Spinal cord (tissue), 10 donors: ENCODE results near the gene UBE2D1. TPM values are rescaled to one million over a fixed set of nuclear protein-coding genes. Genes with fewer than 3 reads are reported as not detected.
"Not testable (repeated sequence)": the region's sequence is repeated elsewhere in the genome, so short reads cannot be mapped to it uniquely, and the experiment has no call there.

Experiments
- DNase-seq, 6 donors: peaks; one replicate each; pipeline versions ENCODE4 v3.0.0 to v3.0.0-alpha.2; 2013 to 2015; ENCODE audit warnings: low spot score in 6 of 6, low read depth in 4 of 6
- H3K27ac ChIP-seq: one replicate; pipeline ENCODE4 v1.5.1; 2013; ENCODE audit warnings: low read depth, low read length, control low read depth
- H3K27me3 ChIP-seq: one replicate; pipeline ENCODE4 v1.6.1; 2013; ENCODE audit warnings: low read length; ENCODE audit not compliant: control insufficient read depth, insufficient read depth
- H3K36me3 ChIP-seq: one replicate; pipeline ENCODE4 v1.6.1; 2013; ENCODE audit warnings: low read length; ENCODE audit not compliant: control insufficient read depth, insufficient read depth
- H3K4me1 ChIP-seq: one replicate; pipeline ENCODE4 v1.6.1; 2013; ENCODE audit warnings: low read length; ENCODE audit not compliant: control insufficient read depth, insufficient read depth
- H3K4me3 ChIP-seq: one replicate; pipeline ENCODE4 v1.5.1; 2013; ENCODE audit warnings: low read depth, low read length, control low read depth
- H3K9me3 ChIP-seq: one replicate; pipeline ENCODE4 v1.6.1; 2013; ENCODE audit warnings: low read length; ENCODE audit not compliant: control insufficient read depth, insufficient read depth
- WGBS: methylation state at CpG from one replicate; pipeline ENCODE4 v1.1.5; 2013; ENCODE audit warnings: missing lambda C conversion rate; ENCODE audit not compliant: insufficient coverage; 5-methylcytosine and 5-hydroxymethylcytosine counted together
- polyA plus RNA-seq, 2 donors: library from polyadenylated mRNA; unstranded; fragments of 120-200 nt; gene quantifications; one replicate each; pipeline ENCODE4 v1.2.1, GENCODE V29; 2013; ENCODE audit not compliant: insufficient read length in 2 of 2
- total RNA-seq, 2 donors: library from RNA; depleted of rRNA in 1 of 2; stranded (reverse); fragments of 120-200 nt in 1 of 2; fragments of >200 nt in 1 of 2; gene quantifications; one replicate each; pipeline versions ENCODE4 v1.2.3 to v1.2.4, GENCODE V29; 2013 to 2014
- donor health status: healthy.

The UBE2D1 gene
- total and polyA plus RNA-seq, 4 donors: 12.0 to 43.8 (median 34.0) TPM

GRCh38 chr10:58414270-58415041, 79.7 kb downstream of the UBE2D1 start:
- H3K4me1 ChIP-seq: no peaks in the 10 kb centered on the region
- WGBS: 0% methylated on average over 1 of the region's 5 CpGs
- peak; percentile 30 to 88 (median 48) for DNase-seq
- no peak overlapping the region for H3K4me3 ChIP-seq
- no peak overlapping the region for H3K27ac ChIP-seq
- no peaks in the 10 kb centered on the region for H3K36me3 ChIP-seq
- H3K9me3 ChIP-seq: no peaks in the 10 kb centered on the region
- H3K27me3 ChIP-seq: no peaks in the 10 kb centered on the region

DNA sequence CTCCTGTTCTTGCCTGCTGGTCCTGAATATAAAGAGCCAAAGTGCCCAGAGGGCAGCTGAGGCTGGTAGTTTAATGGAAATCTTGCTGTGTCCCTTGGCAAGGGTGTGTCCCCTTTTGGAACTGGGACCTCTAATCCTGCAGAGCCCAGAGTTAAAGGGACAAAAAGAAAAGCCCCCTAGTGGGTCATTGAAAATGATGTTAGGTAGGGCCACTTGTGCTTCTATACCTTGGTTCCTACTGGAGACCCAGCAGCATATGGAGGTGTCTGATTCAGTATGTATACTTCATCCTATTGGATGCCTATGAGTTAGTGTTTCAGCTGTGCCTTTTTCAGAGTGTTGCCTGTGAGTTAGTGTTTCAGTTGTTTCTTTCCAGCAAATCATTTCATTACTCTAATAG, 81.0 kb downstream of the UBE2D1 start:
- no peaks in the 10 kb centered on the region for H3K36me3 ChIP-seq
- no peaks in the 10 kb centered on the region for H3K4me1 ChIP-seq
- DNase-seq: no peak
- H3K9me3 ChIP-seq: no peaks in the 10 kb centered on the region
- no peak overlapping the region for H3K27ac ChIP-seq
- H3K27me3 ChIP-seq: no peaks in the 10 kb centered on the region
- H3K4me3 ChIP-seq: no peak overlapping the region

- no CpG with 5 or more reads among the region's 2 CpGs for WGBS
- H3K4me1 ChIP-seq, H3K9me3 ChIP-seq, H3K27ac ChIP-seq, H3K36me3 ChIP-seq, H3K4me3 ChIP-seq, H3K27me3 ChIP-seq, DNase-seq: not testable (repeated sequence)
Observed at GRCh38 chr10:58417902-58418301, 83.1 kb downstream of the UBE2D1 start.

Other genes with a start within 250 kb of the UBE2D1 start
- gene IPMK, start 67.1 kb upstream of the UBE2D1 start, total RNA-seq: 10 to 100 TPM in 1 of 2 donors, 1 to 10 TPM in 1; 4.6 to 19.3 TPM
- gene IPMK, start 67.1 kb upstream of the UBE2D1 start, polyA plus RNA-seq: 10 to 100 TPM in 1 of 2 donors, 1 to 10 TPM in 1; 7.5 to 14.2 TPM
- gene CISD1, start 65.8 kb upstream of the UBE2D1 start, total RNA-seq: 10 to 100 TPM; 69.5 to 73.4 TPM
- gene CISD1, start 65.8 kb upstream of the UBE2D1 start, polyA plus RNA-seq: 100 to 1,000 TPM in 1 of 2 donors, 10 to 100 TPM in 1; 98.8 to 107 TPM
- gene TFAM, start 50.4 kb downstream of the UBE2D1 start, total RNA-seq: 10 to 100 TPM; 34.1 to 48.2 TPM
- gene TFAM, start 50.4 kb downstream of the UBE2D1 start, polyA plus RNA-seq: 10 to 100 TPM; 31.5 to 44.5 TPM
- gene BICC1, start 177.9 kb downstream of the UBE2D1 start, total RNA-seq: 10 to 100 TPM; 34.7 to 54.2 TPM
- 1 to 10 TPM; 5.9 to 9.7 TPM for gene BICC1, start 177.9 kb downstream of the UBE2D1 start, polyA plus RNA-seq